Midbrain (tissue), 1 donor: ENCODE measurements around the gene TMEM132D.

ENCODE experiments used
- DNase-seq: peaks from one replicate; lab custom pipeline; 2025; lab: John Stamatoyannopoulos, UW

The TMEM132D gene

GRCh38 chr12:129659961-129660622 is 243.7 kb downstream of the TMEM132D start:
- no peak for DNase-seq

DNA sequence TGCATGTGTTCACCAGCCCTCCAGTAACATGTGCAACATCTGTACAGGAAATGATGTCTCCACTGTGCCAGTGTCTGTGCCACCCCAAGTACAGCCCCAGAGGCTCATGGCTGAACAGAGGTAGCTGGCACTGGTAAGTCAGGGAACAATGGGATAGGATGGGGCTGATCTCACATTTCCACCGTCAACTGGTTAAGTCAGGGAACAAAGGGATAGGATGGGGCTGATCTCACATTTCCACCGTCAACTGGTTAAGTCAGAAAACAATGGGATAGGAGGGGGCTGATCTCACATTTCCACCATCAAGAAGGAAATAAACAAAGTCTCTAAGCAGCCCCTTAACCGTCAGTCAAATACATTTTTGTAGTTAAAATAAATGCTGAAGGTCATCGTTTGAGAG is 246.6 kb downstream of the TMEM132D start:
- no peak for DNase-seq

- no peak for DNase-seq
These were observed 251.9 kb downstream of the TMEM132D start for GRCh38 chr12:129651951-129652350.

- no peak for DNase-seq
These were observed 261.9 kb downstream of the TMEM132D start for GRCh38 chr12:129641926-129642325.

GRCh38 chr12:129635021-129635685 is 268.7 kb downstream of the TMEM132D start:
- no peak for DNase-seq

GRCh38 chr12:129631316-129631715 is 272.5 kb downstream of the TMEM132D start:
- DNase-seq: no peak

DNA sequence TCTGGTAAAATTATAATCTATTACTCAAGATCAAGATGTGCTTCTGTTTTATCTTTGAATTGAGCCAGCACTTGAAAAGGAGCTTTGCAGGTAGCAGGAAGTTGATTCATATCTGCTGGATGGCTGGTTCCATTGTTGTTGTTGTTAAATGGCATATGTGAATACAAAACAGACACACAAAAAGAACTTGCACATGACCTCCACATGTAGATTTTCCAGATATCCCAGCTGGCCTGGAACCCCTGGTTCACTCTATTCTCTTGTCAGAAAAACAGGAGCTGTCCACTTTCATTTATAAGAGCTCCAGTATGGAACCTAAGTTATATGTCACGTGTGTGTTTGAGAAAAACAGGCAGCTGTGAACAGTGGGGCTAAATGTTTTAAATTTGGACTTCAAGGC is 273.9 kb downstream of the TMEM132D start:
- no peak for DNase-seq

DNA sequence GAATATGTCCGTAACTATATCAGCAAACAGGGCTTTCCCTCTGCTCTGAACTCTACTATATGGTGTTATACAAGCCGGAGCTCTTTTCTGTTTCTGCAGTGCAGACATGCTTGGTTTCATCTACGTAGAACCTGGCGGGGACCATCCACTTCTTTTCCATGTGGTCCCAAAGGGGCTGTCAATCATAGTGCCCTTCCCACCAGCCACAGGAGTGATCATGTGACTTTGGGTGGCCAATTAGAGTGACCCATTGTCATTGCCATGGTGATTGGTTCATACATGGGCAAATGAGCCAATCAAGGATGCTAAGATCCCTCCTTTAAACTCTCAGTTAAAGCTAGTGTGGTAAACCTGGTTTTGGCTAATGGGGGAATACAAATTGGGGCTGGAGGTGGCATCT is 281.3 kb downstream of the TMEM132D start:
- no peak for DNase-seq

GRCh38 chr12:129619271-129619670 is 284.6 kb downstream of the TMEM132D start:
- DNase-seq: no peak

GRCh38 chr12:129617849-129618248 is 286.0 kb downstream of the TMEM132D start:
- DNase-seq: no peak

GRCh38 chr12:129615001-129615400 is 288.8 kb downstream of the TMEM132D start:
- DNase-seq: no peak

GRCh38 chr12:129614221-129614885 is 289.5 kb downstream of the TMEM132D start:
- DNase-seq: no peak

GRCh38 chr12:129613314-129613713 is 290.5 kb downstream of the TMEM132D start:
- DNase-seq: no peak

DNA sequence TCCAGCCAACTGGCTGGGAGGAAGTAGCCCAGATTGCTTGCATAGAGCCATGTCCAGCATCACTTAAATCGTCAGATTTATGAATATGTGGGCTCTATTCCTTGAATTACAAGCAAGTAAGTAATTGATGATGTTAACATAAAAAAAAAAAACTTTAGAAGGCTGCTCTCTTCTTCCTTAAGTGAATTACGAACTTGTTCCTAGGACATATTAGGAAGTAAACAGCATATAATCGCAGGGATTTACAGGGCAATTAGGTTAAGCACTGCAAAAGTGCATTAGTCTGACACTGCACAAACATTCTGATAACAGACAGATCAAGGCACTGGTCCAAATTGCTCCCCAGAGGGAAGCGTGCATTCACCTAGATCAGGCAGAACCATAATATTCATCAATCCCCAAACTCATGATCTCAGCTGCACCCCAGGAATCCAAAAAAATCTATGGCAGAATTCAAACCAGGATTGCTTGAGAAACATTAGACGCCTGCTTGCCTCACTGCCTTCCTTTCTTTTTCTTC is 293.2 kb downstream of the TMEM132D start:
- no peak for DNase-seq

GRCh38 chr12:129607756-129608155 is 296.1 kb downstream of the TMEM132D start:
- DNase-seq: no peak

DNA sequence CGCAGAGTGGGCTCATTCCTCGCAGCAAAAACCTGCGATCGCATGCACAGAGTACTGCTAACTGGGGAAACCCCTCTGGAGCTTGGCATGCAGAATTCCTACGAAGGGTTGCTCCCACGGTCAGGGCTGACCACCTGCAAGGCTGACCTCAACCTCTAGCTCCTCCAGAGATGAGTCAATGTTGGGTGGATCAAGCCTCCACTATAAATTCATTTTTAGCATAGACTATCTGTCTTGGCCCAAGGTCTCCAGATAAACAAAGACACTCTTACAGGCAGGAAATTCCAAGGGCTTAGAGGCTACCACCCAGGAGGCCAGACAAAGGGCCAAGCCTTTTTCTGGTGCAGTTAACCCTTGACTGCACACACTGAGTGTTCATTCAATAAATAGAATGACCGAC is 296.5 kb downstream of the TMEM132D start:
- DNase-seq: no peak

DNA sequence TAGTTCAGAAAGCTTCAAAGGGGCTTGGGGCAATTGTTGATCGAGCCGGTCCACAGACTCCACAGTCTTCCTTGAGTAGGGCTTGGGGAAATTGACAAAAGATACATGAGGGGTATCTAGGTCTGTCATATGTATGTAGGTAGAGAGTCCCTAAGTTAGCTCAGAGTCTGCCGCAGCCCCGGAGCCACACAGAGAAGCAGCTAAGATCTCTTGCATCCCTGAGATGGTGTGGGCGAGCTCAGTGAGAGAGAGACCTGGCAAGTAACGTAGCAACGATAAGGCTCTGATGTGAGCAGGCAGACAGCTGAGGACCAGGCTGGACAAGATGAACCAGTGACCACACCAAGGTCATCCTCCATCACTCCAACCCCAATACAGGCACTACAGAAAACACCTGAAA is 297.6 kb downstream of the TMEM132D start:
- DNase-seq: no peak

DNA sequence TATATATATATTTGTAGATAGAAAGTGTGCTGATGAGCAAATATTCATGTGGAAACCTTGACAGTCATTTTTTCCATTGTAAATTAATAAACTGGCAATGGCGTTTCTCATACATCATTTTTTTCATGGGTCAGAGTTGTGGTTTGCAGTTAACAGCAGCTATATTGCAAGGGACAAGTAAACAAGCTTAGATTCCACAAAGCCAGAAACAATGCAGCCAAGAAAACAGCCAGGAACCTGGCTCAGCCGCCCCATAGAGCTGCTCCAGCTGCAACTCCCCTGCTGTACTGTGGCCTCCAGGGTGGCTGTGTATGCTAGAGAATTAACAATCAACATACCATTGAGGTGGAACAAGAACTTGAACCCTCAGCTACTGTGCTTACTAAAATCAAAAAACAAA is 298.2 kb downstream of the TMEM132D start:
- DNase-seq: no peak

DNA sequence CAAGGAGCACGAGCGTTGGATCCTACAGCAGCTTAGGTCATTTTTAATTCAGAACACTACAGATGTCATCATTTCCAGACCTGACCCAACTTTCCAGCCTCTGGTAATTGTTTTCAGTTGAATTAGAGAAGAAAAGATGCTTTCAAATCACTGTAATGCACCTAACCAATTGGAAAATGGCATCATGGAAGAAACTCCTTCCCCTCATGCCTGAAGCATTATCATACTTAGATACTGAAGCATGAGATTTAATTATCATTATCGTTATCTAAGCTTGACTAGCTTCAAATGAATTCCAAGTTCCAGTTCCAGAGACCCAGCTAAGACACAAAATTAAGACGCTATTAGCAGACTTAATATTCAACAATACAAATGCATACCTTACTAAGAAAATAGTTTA is 299.3 kb downstream of the TMEM132D start:
- no peak for DNase-seq

- no peak for DNase-seq
These were observed 304.4 kb downstream of the TMEM132D start for GRCh38 chr12:129599406-129599805.

DNA sequence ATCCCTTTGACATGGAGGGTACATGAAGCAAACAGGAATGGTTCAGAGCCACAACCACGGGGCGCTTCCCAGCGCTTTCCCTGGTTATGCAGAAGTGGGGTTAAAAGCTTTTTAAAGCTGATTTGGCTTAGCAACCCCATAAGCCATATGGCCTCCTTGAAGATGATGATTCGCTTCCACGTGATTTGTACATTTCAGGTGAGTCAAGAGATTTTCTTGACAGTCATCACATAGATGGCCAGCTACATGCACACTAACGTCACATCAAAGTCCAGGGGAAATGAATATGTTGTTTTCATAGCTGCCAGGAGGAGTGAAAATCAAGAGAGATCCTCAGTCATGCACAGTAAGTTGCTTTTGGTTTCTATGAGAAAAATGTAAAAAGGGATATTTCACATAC is 309.7 kb downstream of the TMEM132D start:
- DNase-seq: no peak

DNA sequence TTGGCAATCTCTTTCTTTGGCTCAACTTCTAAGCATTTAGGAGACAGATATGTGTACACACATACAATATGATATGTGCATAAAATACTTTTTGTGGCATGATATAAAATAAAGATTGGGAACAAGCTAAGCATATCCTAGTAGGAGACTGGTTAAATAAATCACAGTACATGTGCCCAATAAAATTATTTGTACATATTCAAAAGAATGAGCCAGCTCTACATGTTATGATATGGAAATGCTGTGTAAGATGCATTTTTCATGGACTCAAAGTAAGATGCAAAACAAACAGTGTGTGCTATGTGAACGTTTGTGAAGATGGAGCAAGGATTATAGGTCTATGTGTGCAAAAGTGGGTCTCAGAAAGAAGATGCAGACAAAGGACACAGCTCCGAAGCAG is 311.4 kb downstream of the TMEM132D start:
- no peak for DNase-seq

DNA sequence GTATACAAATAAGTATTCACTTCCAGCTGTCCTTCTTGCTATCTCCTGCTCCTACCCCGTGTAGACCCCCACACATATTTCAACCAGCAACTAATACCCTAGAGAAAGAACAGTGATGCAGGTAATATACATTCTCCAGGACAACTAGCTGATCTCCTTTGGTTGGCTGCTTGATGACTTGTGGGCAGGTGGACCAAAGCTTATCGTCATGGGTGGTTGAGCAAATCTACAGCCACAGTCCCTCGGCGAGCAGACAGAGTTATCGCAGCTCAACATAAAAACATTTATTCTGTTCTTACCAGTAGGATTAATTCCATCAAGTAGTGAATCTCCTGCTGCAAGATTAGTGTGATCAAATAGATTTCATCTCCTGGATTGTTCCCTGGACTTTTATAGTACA is 314.3 kb downstream of the TMEM132D start:
- no peak for DNase-seq
